HG03108 (cell line): ENCODE measurements around the gene BRINP3.
"Not testable (repeated sequence)": the region's sequence is repeated elsewhere in the genome, so short reads cannot be mapped to it uniquely, and the experiment has no call there.

Experiments used
- ATAC-seq: cut with Tn5 transposase; IDR thresholded peaks from one replicate; pipeline ENCODE4 v1.9.1; 2021; ENCODE audit warnings: moderate library complexity; ENCODE audit not compliant: unreplicated experiment

Gene BRINP3

GRCh38 chr1:190126728-190127127 lies 350.9 kb downstream of the BRINP3 start:
- no peak for ATAC-seq

- ATAC-seq: no peak
Observed at GRCh38 chr1:190124068-190124467, 353.6 kb downstream of the BRINP3 start.

GRCh38 chr1:190120564-190120963 lies 357.1 kb downstream of the BRINP3 start:
- ATAC-seq: not testable (repeated sequence)

- no peak for ATAC-seq
Observed at GRCh38 chr1:190119683-190120082, 358.0 kb downstream of the BRINP3 start.

- no peak for ATAC-seq
Observed at GRCh38 chr1:190116921-190117320, 360.7 kb downstream of the BRINP3 start.

GRCh38 chr1:190104961-190105360 lies 372.7 kb downstream of the BRINP3 start:
- ATAC-seq: no peak

GRCh38 chr1:190102757-190103326 lies 374.8 kb downstream of the BRINP3 start:
- no peak for ATAC-seq

GRCh38 chr1:190101756-190102155 lies 375.9 kb downstream of the BRINP3 start:
- no peak for ATAC-seq

GRCh38 chr1:190098756-190099155 lies 378.9 kb downstream of the BRINP3 start:
- ATAC-seq: no peak

- no peak for ATAC-seq
Observed at GRCh38 chr1:190098107-190098506, 379.6 kb downstream of the BRINP3 start.

GRCh38 chr1:190095596-190095995 lies 382.1 kb downstream of the BRINP3 start:
- ATAC-seq: no peak

GRCh38 chr1:190084552-190084951 lies 393.1 kb downstream of the BRINP3 start:
- no peak for ATAC-seq

- ATAC-seq: no peak
Observed at GRCh38 chr1:190068304-190068703, 409.4 kb downstream of the BRINP3 start.

- ATAC-seq: no peak
Observed at GRCh38 chr1:190067592-190067991, 410.1 kb downstream of the BRINP3 start.

- no peak for ATAC-seq
Observed at GRCh38 chr1:190066011-190066410, 411.7 kb downstream of the BRINP3 start.

- no peak for ATAC-seq
Observed at GRCh38 chr1:190049314-190049713, 428.4 kb downstream of the BRINP3 start.
